Sciatic nerve (tissue), 2 donors: ENCODE data around the gene RDX. TPM values are rescaled to one million over a fixed set of nuclear protein-coding genes. Genes with fewer than 3 reads are reported as not detected.
"Not testable (repeated sequence)": the region's sequence is repeated elsewhere in the genome, so short reads cannot be mapped to it uniquely, and the experiment has no call there.

Experiments used
- ATAC-seq: fragments of 200-7000 bp; cut with Tn5 transposase; one replicate; pipeline ENCODE4 v1.9.1; 2020; ENCODE audit warnings: mild to moderate bottlenecking, moderate library complexity
- DNase-seq: peaks from one replicate; pipeline ENCODE4 v3.0.0-alpha.2; 2020; ENCODE audit warnings: low spot score
- intact Hi-C: fragments of 100-400 bp; cut with DNase I; formaldehyde crosslinking; loops from one replicate; pipeline ENCODE4 v1.14.2; 2022
- total RNA-seq: library from RNA; stranded (reverse); fragmentation: NEBNext Ultra II Directional; extraction: Animal tissue kit (Norgen Biotek cat#: 25700); gene quantifications from one replicate; pipeline ENCODE4 v1.2.1, GENCODE V29; 2021
- donor health status: DM: no; HTN: no; CAD: no.
- donor health status: DM: no; HTN: no; CAD: no.

Gene RDX
- total RNA-seq, 1 donor from 2014 or later: 195 TPM

DNA sequence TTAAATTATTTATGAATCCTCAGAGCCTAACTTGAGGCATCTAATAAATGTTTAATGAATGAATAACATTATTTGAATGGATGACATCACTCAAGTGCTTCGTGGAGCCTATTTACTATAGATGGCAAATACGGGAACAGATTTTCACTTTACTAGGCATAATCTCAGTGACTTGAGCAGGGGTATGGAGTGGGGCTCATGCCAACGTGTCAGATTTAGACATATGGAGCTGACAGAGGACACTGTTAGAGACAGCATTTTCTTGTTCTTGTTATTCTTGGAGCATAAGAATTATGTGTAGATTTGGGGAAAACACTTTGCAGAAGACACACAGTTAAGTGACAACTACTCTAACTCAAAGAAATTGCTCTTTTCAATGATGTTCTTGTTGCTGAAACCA, 78.5 kb downstream of the RDX start:
- intact Hi-C loops: no loop called here
- ATAC-seq: no peak
- DNase-seq: no peak

DNA sequence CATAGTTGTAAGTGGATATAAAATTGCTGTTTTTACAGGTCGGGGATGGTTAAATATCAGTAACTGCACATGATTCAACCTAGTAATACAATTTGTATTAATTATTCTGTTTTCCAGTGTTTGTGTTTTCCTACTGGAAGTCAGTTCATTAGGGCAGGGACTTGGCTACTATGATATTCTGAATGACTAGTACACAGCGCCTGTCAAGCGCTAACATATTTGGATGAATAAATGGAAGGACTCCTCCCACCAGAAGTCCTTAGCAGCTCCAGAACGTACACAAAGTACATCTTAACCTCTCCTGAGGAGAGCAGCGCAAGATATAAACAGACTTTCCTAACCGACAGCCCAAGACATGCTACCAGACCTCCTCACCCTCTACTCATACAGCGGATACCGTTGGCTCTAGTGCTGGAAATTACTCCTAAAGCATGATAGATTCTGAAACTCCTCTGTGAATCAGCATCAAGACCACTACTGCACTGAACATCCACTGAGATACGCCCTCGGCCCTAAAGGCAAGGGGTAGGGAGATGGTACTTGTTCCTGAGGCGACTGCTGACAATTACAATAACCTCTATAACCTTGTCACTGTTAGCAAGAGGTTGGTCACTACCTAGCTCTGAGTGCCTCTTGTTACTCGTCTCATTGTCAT, 79.1 kb downstream of the RDX start:
- intact Hi-C loops: no loop called here
- ATAC-seq: no peak
- DNase-seq: no peak

DNA sequence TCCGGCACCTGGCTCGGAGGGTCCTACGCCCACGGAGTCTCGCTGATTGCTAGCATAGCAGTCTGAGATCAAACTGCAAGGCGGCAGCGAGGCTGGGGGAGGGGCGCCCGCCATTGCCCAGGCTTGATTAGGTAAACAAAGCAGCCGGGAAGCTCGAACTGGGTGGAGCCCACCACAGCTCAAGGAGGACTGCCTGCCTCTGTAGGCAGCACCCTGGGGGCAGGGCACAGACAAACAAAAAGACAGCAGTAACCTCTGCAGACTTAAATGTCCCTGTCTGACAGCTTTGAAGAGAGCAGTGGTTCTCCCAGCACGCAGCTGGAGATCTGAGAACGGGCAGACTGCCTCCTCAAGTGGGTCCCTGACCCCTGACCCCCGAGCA, 87.1 kb downstream of the RDX start:
- not testable (repeated sequence) for ATAC-seq, DNase-seq
- intact Hi-C loops: loop anchor here (10.0 kb wide), 1 partner anchor 225 kb away; no protein-coding TSS in a partner anchor

DNA sequence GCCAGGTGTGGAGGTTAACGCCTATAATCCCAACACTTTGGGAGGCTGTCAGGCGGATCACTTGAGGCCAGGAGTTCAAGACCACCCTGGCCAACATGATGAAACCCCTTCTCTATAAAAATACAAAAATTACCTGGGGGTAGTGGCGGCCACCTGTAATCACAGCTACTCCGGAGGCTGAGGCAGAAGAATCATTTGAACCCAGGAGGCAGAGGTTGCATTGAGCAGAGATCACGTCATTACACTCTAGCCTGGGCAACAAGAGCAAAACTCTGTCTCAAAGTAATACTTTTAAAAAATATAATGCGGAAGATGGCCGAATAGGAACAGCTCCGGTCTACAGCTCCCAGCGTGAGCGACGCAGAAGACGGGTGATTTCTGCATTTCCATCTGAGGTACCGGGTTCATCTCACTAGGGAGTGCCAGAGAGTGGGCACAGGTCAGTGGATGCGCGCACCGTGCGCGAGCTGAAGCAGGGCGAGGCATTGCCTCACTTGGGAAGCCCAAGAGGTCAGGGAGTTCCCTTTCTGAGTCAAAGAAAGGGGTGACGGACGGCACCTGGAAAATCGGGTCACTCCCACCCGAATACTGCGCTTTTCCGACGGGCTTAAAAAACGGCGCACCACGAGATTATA, 87.6 kb downstream of the RDX start:
- intact Hi-C loops: loop anchor here (10.0 kb wide), 1 partner anchor 226 kb away; no protein-coding TSS in a partner anchor
- DNase-seq, ATAC-seq: not testable (repeated sequence)

DNA sequence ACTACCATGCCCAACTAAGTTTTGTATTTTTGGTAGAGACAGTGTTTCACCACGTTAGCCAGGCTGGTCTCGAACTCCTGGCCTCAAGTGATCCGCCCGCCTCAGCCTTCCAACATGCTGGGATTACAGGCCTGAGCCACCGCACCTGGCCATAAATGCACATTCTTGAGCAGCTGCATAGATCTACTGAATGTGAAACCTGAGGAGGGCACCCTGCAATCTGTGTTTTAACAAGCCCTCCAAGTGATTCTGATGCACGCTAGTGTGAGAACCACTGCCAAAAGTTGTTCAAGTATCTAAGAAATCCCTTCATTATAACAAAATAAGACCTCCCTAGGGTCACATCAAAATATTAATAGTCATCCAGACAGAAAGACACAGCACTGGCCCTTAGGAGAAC, 89.3 kb downstream of the RDX start:
- no peak for ATAC-seq
- intact Hi-C loops: loop anchor here (10.0 kb wide), 1 partner anchor 228 kb away; no protein-coding TSS in a partner anchor
- no peak for DNase-seq

DNA sequence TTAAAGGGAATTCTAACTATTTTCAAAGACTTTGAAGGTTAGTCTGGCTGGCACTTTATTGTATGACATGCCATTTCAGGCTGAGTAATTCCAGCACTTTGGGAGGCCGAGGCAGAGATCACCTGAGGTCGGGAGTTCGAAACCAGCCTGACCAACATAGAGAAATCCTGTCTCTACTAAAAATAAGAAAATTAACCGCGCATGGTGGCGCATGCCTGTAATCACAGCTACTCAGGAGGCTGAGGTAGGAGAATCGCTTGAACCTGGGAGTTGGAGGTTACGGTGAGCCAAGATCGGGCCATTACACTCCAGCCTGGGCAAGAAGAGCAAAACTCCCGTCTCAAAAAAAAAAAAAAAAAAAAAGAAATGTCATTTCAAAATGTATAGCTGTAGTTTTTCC, 95.6 kb downstream of the RDX start:
- DNase-seq (no peak), ATAC-seq (no peak)
- intact Hi-C loops: loop anchor here (5.0 to 10.0 kb wide), 2 partner anchors 166 to 234 kb away; no protein-coding TSS in a partner anchor

DNA sequence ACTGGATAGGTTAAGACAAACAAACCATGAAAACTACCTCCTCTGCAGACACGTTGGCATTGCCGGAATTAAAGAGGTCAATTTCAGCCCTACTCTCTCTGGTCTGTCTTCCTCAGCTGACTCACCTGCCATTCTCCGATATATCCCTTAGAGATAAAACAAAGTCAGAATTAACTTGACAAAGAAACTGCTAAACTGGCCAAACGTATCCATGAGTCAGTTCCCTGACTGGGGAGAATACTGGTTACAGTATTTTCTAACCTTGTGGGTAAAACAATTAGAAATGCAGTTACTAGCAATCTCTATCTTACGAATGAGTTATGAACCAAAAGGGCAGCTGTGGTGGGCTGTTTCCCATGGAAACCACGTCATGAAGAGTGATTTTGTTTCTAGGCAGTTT, 96.2 kb downstream of the RDX start:
- ATAC-seq: no peak
- intact Hi-C loops: loop anchor here (5.0 to 10.0 kb wide), 2 partner anchors 167 to 235 kb away; no protein-coding TSS in a partner anchor
- no peak for DNase-seq

DNA sequence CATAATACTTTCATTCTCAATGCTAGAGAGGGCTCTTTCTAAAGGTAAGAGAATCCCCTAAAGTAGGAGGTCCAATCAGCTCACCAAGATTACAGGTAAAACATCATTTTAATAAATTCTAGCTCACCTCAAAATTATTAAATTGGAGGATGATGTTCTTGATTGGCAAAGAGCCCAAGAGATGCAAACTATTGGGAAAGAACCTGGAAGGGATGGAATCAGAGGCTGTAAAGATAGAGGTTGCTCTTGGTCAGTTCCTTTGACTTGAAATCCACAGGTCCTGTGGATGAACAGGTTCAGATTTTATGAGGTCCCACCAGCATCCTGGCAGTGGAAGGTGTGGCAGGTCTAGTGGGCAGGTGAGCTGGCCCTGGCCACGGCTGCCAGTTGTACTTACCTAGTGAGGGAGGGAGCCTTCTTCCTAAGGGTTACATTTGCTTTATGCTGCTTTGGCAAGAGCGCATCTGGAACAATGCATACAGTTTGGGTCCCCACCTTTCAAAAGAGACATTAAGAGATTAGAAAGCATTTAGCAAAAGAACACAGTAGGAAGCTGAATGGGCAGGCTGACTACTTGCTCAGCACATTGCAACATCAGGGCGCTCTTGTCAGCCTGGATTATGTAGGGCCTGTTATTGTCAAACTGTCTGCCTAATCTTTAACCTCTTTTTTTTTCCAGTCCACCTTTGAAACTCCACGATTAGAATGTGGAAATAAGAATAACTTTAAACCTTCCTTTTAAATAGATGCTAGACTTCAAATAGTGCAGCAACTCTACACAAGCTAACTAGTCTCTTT, 97.0 kb downstream of the RDX start:
- DNase-seq (no peak), ATAC-seq (no peak)
- intact Hi-C loops: no loop called here

DNA sequence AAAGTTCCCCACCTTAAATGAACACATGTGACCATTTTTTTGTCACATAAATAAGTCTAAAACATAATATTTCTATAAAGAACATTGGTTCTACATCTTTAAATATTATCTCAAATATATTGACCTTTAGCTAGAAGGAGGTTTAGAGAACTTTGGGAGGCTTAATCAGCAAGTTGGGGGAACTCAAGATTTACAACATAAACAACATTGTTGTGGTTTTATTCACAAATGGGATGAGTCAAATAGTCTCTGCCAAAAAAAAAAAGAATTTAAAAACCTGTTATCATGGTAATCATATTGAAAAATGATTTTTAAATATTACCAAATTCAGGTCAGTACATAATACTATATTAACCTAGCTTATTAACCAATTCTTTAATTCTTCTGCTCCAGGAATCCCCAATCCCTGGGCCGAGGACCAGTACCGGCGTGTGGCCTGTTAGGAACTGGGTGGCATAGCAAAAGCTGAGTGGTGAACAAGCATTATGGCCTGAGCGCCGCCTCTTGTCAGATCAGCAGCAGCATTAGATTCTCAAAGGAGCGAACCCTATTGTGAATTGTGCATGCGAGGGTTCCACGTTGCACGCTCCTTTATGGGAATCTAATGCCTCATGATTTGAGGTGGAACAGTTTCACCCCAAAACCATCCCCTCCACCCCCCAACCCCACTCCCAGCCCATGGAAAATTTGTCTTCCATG, 98.2 kb downstream of the RDX start:
- ATAC-seq: no peak
- intact Hi-C loops: no loop called here
- DNase-seq: no peak

DNA sequence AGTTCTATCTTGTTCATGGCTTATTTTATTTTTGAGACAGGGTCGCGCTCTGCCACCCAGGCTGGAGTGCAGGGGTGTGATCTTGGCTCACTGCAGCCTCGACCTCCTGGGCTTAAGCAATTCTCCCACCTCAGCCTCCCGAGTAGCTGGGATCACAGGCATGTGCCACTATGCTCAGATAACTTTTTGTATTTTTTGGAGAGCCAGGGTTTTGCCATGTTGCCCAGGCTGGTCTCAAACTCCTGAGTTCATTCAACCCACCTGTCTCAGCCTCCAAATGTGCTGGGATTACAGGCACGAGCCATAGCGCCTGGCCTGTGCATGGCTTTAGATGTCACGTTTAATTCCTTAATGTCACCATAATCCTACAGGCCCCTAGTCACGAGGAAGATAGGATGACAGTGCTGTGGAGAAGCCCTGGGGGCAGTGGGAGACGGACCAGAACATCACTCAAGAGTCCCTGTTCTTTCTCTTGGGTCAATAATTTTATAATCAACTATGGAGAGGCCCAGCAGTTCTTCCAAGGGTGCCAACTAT, 99.5 kb downstream of the RDX start:
- intact Hi-C loops: no loop called here
- DNase-seq: no peak
- no peak for ATAC-seq

DNA sequence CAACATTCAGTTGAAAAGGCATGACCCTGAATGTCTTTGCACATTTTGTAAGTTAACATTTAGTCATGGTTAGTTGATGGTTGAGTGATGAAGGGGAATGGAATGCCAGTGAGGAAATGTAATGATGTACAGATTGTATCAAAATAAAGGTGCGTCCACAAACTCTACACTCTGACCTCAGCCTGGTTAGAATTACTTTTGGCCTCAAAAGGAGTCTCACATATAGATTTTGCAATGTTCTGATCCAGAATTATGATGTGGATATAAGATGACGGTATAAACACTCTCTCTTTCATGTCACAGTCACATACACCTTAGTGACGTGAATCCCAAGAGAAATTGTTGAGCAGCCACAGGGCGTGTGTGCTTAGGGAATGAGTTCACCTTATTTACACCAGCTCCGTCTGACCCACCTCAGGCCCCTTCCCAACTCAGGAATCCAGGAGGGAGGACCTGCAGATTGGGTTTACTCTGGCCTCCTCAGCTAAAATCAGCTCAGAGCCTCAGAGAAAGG, 100.1 kb downstream of the RDX start:
- ATAC-seq: peak; percentile 56
- intact Hi-C loops: no loop called here
- no peak for DNase-seq

DNA sequence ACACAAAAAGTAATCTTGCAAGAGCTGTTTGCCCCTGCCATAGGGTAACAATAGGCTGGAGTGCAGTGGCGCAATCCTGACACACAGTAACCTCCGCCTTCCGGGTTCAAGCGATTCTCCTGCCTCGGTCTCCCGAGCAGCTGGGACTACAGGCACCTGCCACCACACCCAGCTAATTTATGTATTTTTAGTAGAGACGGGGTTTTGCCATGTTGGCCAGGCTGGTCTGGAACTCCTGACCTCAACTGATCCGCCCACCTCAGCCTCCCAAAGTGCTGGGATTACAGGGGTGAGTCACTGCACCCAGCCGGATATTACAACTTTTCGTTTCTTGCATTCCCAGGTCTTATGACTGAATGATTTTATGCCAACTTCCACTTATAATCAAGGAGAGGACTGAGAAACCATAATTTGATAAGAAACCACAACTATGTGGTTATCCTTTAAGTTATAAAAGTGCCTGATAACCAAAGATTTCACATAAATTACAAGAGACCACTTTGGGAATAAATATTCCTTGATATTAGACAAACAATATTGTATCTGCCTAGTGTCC, 102.1 kb downstream of the RDX start:
- ATAC-seq, DNase-seq, intact Hi-C loops: not testable (repeated sequence)

DNA sequence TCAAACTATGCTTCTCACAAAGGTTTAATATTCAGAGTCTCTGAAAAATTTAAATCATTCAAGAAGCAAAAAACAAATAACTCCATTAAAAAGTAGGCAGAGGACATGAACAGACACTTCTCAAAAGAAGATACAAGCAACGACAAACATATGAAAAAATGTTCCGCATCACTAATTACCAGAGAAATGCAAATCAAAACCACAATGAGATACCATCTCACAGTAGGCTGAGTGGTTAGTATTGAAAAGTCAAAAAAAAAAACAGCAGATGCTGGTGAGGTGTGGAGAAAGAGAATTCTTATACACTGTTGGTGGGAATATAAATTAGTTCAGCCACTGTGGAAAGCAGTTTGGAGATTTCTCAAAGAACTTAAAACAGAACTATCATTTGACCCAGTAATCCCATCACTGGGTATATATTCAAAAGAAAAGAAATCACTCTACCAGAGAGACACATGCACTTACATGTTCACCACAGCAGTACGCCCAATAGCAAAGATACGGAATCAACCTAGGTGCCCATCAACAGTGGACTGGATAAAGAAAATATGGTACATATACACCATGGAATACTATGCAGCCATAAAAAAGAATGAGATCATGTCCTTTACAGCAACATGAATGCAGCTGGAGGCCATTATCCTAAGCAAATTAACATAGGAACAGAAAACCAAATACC, 103.7 kb downstream of the RDX start:
- ATAC-seq, intact Hi-C loops, DNase-seq: not testable (repeated sequence)

DNA sequence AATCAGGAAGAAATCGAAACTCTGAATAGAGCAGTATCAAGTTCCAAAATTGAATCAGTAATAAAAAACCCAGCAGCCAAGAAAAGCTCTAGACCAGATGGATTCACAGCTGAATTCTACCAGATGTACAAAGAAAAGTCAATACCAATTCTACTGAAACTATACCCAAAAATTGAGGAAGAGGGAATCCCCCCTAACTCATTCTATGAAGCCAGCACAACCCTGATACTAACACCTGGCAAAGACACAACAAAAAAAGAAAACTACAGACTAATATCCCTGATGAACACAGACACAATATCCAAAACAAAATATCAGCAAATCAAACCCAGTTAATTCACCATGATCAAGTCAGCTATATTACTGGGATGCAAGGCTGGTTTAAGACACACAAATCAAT, 105.5 kb downstream of the RDX start:
- DNase-seq (no peak), ATAC-seq (no peak)
- intact Hi-C loops: no loop called here

DNA sequence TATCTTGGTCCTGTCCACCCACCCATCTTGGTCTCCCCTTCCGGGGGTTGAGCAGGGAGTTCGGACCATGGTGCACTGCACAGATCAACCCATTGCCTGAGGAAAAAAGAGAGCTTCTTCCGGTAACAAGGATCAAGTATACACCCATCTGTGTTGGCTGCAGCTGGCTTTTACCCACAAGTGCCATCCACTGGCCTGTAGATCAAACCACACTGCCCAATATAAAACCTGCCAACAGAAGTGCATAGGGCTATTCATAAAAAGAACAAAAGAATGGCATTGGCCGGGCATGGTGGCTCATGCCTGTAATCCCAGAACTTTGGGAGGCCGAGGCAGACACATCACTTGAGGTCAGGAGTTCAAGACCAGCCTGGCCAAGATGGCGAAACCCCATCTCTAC, 108.7 kb downstream of the RDX start:
- no peak for DNase-seq
- intact Hi-C loops: no loop called here
- no peak for ATAC-seq

DNA sequence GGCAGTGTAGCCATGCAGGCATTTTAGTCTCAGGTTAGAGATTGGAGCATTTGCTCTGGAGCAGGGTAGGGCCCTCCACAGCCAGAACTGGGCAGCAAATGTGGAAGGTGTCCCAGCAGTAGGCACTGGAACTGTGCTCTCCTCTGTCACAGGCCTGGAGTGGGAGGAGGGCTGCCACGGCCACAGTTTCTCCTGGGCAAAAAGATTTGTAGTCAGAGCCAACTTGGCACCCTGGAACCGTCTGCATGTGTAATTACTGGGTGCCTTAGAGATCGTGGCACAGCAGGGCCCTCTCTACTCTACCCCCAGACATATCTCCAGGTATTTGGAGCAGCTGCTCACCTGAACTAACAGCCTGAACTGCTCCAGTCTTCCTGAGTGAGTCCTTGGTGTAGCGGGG, 109.5 kb downstream of the RDX start:
- intact Hi-C loops: no loop called here
- DNase-seq (peak; percentile 18), ATAC-seq (no peak)

DNA sequence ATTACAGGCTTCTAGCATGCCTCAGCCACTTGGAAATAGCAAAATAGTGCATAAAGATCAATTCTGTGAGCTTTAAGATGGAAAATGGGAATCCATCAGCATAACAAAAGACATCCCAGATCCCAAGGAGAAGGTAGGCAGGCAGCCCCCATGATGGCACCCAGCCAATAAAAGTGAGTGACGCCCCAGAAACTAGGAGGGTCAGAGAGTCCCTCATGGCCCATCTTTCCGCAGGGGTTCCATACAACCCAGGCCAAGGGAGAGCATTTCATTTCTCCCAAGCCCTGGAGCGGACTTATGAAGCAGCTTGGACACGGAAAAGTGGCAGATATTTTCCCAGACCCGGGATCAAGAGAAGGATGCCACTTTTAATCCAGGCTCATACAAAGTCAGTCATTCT, 110.0 kb downstream of the RDX start:
- intact Hi-C loops: no loop called here
- DNase-seq (peak; percentile 31), ATAC-seq (no peak)

DNA sequence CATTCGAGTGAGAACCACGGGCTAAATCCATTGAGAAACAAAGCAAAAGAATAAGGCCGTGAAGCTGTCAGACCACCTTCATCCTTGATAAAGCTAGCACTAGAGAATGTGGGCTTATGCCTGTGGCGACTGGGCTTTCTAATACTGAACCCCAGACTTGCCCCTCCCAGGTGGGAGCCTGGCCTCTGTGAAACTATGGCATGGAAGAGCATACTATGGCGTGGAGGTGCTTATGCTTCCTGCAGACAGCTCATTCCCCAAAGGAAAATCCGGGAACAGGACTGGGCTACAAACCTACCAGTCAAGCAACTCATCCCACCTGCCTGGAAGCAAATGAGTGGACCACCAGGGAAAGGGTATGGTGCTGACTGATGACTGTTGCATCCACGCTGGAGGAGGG, 110.8 kb downstream of the RDX start:
- DNase-seq: peak; percentile 25
- intact Hi-C loops: no loop called here

More for the DNA sequence above, 110.8 kb downstream of the RDX start:
- ATAC-seq: peak; percentile 29
